Frontal cortex (tissue), 4 donors: Measurements from ENCODE around the gene PROM1. TPM values are rescaled to one million over a fixed set of nuclear protein-coding genes. Genes with fewer than 3 reads are reported as not detected.

Source experiments
- DNase-seq, 2 donors: peaks; one replicate each; pipeline ENCODE4 v3.0.0; 2012; ENCODE audit warnings: low spot score in 2 of 2
- FAIRE-seq: peaks from 2 replicates; lab custom pipeline; 2012; peaks lifted over from hg19 to GRCh38; lab: Jason Lieb, UNC
- total RNA-seq: library from RNA; depleted of rRNA; stranded (reverse); fragments of >200 nt; gene quantifications from one replicate; pipeline ENCODE4 v1.2.3, GENCODE V29; 2014
- donor health status: control.
- donor health status: control.
- donor health status: control.

The PROM1 gene
- total RNA-seq, 1 donor from 2014 or later = 87.6 TPM

DNA sequence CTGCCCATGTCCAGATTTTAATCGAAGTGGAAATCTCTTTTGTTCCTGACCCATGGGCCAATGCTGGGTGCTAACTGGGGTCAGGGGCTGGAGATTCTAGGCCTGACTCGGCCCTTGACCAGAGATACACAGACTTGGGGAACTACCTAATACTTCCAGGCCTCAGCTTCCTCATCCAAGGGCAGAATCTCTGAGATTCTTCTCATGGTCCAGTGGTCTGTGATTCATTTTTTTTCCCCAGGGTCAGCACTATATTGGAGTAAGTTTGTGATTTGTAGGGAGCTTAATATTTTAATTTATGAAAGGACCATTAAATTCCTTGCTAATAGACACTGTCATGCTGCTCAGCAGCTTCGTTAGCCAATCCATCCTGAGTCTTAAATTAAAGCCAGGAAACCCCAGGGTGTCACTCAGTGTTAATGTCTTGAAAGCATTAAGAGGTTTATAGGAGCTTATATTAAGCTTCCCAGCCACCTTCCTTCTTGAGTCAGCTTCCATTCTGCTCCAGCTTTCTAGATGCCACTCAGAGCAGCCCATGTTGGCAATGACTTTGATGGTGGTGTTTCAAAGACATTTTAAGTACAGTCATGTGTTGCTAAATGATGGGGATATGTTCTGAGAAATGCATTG is 27.0 kb upstream of the PROM1 start:
- DNase-seq (no peak), FAIRE-seq (no peak)

DNA sequence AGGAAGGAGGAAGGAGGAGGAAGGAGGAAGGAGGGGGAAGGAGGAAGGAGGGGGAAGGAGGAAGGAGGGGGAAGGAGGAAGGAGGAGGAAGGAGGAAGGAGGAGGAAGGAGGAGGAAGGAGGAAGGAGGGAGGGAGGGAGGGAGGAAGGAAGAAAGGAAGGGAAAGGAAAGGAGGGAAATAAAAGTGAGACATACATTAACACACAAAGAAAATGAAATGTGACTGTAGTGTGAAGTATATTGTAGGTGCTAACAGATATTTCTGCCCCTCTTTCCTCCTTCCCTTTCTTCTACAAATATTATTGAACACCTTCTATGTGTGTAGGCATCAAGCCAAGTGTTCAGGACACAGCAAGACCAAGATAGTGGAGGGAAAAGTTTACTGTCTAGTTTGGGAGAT is 26.4 kb upstream of the PROM1 start:
- FAIRE-seq (no peak), DNase-seq (no peak)

DNA sequence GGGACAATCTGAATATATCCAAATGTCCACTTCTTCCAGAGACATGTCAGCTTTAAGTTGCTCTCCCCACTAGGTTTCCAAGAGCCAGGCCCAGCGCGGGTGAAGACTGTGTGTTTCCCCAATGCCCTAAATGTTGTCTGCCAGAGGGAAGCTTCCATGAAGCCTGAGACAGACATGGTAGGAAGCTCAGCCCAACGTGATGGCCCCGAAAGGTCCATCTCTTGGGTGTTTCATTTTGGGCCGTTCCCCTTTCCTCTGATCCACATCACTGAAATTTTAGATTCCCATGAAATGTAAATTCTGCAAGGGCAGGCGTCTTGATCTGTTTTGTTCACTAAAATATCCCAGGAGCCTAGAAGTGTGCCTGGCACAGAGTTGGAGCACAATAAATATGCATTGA is 25.4 kb upstream of the PROM1 start:
- DNase-seq (no peak), FAIRE-seq (no peak)

GRCh38 chr4:16106956-16107355 is 23.1 kb upstream of the PROM1 start:
- no peak for FAIRE-seq
- DNase-seq = no peak

GRCh38 chr4:16104520-16104919 is 20.7 kb upstream of the PROM1 start:
- no peak for FAIRE-seq
- no peak for DNase-seq

DNA sequence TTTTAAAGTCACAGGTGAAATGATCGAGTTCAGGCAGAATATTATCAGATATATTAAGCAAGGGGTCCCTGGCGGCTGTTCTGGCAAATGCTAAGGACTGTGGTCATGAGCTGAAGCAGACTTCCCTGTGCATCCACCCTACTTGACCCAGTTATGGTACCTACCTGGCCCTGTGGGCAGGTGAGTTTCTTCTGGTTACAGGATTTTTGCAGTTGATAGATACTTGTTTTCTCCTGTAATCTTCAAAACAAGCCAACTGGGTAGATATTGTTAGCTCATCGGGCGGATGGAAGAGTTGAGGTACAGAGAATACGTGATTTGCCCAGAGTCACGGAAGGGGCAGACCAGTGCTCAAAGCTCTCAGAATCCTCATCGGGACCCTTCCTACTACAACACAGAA is 18.5 kb upstream of the PROM1 start:
- no peak for FAIRE-seq
- no peak for DNase-seq

GRCh38 chr4:16100833-16101232 is 17.0 kb upstream of the PROM1 start:
- DNase-seq (no peak), FAIRE-seq (no peak)

DNA sequence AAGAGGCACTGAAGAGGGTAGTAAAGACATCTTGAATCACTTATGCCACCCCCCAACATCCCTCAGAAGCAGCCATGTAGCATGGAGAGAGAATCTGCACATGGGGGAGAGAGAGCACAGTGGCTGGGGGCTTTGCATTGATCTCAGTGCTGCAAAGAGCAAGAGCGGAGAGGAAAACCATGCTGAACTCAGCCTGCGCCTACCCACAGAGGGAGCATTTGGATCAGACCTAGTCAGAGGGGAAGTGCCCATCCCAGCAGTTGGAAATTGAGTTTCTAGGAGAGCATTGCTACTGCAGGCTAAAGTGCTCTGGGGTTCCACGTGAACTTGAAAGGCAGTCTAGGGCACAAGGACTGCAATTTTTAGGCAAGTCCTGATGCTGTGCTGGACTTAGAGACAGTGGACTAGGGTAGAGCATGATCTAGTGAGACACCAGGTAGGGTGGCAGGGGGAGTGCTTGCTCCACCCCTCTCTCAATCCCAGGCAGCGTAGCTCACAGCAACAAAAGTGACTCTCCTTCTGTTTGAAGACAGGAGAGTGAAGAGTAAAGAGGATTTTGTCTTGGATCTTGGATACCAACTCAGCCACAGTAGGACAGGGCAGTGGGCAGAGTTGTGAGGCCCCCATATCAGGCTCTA is 9.0 kb upstream of the PROM1 start:
- FAIRE-seq = no peak
- no peak for DNase-seq

DNA sequence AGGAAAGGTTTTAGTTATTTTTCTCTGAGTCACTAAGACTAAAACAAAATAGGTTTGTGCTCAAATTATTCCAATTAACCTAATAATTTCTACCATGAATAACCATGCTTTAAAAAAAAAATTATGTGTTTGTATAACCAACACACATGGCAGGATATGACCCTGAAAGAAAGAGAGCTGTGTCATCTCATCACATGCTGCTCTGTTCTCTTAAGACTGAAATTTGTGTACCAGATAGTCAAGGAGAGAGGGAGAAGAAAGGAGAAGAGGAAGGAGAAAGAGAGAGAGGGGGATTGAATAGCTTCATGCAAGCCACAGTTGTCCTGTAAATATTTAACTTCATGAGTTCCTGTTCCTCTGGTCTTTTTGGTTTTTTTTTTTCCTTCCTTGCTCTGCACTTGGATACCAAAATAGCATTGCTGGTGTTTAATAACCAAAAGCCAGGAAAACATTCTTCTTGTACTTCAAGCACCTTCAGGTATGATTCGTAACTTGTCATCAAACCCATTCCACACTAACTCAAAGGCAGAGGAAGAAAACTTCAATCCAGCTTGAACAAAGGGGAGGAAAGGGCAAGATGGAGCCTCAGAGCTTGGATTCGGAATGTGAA is 6.4 kb upstream of the PROM1 start:
- no peak for FAIRE-seq

GRCh38 chr4:16089156-16089555 is 5.3 kb upstream of the PROM1 start:
- DNase-seq (no peak), FAIRE-seq (no peak)

More for the DNA sequence above, 6.4 kb upstream of the PROM1 start:
- DNase-seq = no peak

- FAIRE-seq (no peak), DNase-seq (no peak)
Observed at GRCh38 chr4:16088601-16089000, 4.8 kb upstream of the PROM1 start.

DNA sequence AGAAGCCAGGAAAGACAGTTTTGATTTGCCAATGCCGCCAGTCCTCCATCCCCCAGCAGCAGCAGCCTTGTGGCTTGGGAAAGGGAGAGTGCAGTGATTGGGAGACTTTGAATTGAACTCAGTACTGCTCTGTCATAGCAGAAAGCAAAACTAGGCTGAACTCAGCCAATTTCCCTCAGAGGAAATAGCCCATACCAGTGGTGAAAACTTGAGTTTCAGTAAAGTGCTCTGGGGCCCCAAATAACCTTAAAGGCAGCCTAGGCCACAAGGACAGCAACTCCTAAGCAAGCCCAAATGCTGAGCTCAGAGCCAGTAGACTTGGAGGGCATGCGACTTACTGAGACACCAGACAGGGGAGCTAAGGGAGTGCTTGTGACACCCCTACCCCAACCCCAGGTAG is 2.0 kb upstream of the PROM1 start:
- FAIRE-seq (no peak), DNase-seq (no peak)

GRCh38 chr4:16082426-16083240 is 1.2 kb downstream of the PROM1 start:
- FAIRE-seq (no peak), DNase-seq (peak; percentile 33 to 34)

DNA sequence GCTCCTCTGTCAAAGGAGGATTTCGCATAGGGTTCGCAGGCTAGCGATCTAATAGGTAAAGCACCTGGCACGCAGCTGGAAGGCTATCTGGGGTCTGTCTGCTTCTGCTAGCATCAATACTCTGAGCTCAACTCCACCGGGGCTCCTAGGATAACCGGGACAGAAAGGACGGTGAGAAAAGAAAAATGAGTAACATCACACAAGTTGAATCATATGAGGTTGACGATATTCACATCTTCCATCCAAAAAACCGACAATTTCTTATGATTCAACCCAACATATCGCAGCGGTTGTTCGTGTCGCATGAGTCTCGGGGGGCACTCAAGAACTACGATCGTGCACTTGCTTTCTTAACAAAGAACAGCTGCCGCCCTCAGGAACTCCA is 1.8 kb downstream of the PROM1 start:
- FAIRE-seq (no peak), DNase-seq (no peak)

- FAIRE-seq (no peak), DNase-seq (no peak)
Observed at GRCh38 chr4:16079046-16079445, 4.8 kb downstream of the PROM1 start.

DNA sequence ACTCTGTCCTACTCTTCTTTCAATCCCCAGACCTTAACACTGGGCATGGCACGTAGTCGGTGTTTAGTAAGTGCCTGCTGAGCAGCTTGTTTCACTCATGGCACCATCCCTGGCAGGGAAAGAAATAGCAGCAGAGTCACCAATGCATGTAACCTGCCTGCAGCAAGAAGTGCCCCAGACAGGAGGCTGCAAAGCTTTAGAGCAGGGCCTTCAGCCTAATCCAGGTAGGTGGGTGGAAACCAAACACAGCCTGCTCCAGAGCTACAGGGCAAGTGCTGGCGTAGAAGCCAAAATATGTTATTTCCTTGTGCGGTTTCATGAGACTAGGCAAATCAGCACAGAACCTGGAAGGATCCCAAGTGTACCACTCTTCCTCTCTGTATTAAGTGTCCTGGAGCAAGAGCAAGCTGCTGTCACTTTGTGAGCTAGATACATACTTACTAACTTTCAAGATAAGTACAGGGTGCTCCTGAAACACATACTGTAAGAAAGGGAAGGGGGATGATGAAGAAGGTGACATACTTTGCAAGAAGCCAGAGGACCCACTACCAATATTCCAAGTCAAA is 5.5 kb downstream of the PROM1 start:
- DNase-seq (no peak), FAIRE-seq (no peak)

GRCh38 chr4:16077786-16078185 is 6.0 kb downstream of the PROM1 start:
- FAIRE-seq = no peak

GRCh38 chr4:16075975-16076757 is 7.7 kb downstream of the PROM1 start:
- FAIRE-seq (no peak), DNase-seq (no peak)

More at GRCh38 chr4:16077786-16078185, 6.0 kb downstream of the PROM1 start:
- no peak for DNase-seq

- DNase-seq (no peak), FAIRE-seq (no peak)
Observed at GRCh38 chr4:16075061-16075460, 8.8 kb downstream of the PROM1 start.

- FAIRE-seq (no peak), DNase-seq (no peak)
Observed at GRCh38 chr4:16072168-16072567, 11.7 kb downstream of the PROM1 start.
